Progenitor cell of endocrine pancreas (in vitro differentiated cells): ENCODE measurements around the gene TLR7. TPM values are rescaled to one million over a fixed set of nuclear protein-coding genes. Genes with fewer than 3 reads are reported as not detected.

Experiments used
- DNase-seq: peaks from one replicate; pipeline ENCODE4 v3.0.0; 2021; ENCODE audit warnings: low spot score; ENCODE audit not compliant: unreplicated experiment
- H3K27ac Mint-ChIP-seq: 2 replicates; pipeline ENCODE4 v1.8.0; 2021; ENCODE audit warnings: mild to moderate bottlenecking, moderate library complexity, mixed read lengths
- H3K27me3 Mint-ChIP-seq: 2 replicates; pipeline ENCODE4 v1.8.0; 2021; ENCODE audit warnings: mixed read lengths
- H3K36me3 Mint-ChIP-seq: 2 replicates; pipeline ENCODE4 v1.8.0; 2022; ENCODE audit warnings: mixed read lengths; ENCODE audit not compliant: insufficient read depth
- H3K4me1 Mint-ChIP-seq: 2 replicates; pipeline ENCODE4 v1.8.0; 2021; ENCODE audit warnings: low read depth, mixed read lengths
- H3K4me3 Mint-ChIP-seq: 2 replicates; pipeline ENCODE4 v1.8.0; 2021; ENCODE audit warnings: low read depth, mild to moderate bottlenecking, moderate library complexity, mixed read lengths
- H3K9me3 Mint-ChIP-seq: 2 replicates; pipeline ENCODE4 v1.8.0; 2021; ENCODE audit warnings: low read depth, mixed read lengths
- CTCF ChIP-seq: fragments of 200-600 bp; sonication (generic); IDR thresholded peaks from one replicate; pipeline ENCODE4 v1.5.0; 2021; ENCODE audit warnings: antibody characterized with exemption, mild to moderate bottlenecking; ENCODE audit not compliant: unreplicated experiment
- total RNA-seq: library from RNA; stranded (reverse); gene quantifications from 2 replicates; pipeline ENCODE4 v1.2.1, GENCODE V29; 2021

Gene TLR7
- total RNA-seq, 1 donor from 2014 or later = 0.05 TPM

- Mint-ChIP-seq H3K9me3 (peaks cover 19% of the 10 kb centered on the region), H3K36me3 (no peaks in the 10 kb centered on the region), H3K27me3 (no peaks in the 10 kb centered on the region), H3K27ac (no peak overlapping the region), H3K4me1 (no peaks in the 10 kb centered on the region), H3K4me3 (no peak overlapping the region)
- DNase-seq = no peak
- no peak for TF ChIP-seq CTCF
Measured at GRCh38 chrX:12877386-12877785, 10.5 kb downstream of the TLR7 start.

- DNase-seq = no peak
- Mint-ChIP-seq H3K27ac (no peak overlapping the region), H3K27me3 (no peaks in the 10 kb centered on the region), H3K4me3 (no peak overlapping the region), H3K4me1 (no peaks in the 10 kb centered on the region), H3K9me3 (peaks cover 16% of the 10 kb centered on the region), H3K36me3 (no peaks in the 10 kb centered on the region)
- TF ChIP-seq CTCF = no peak
Measured at GRCh38 chrX:12878536-12878935, 11.7 kb downstream of the TLR7 start.

- Mint-ChIP-seq H3K4me3 (no peak overlapping the region), H3K27ac (no peak overlapping the region), H3K4me1 (no peaks in the 10 kb centered on the region), H3K36me3 (no peaks in the 10 kb centered on the region), H3K9me3 (peaks cover 18% of the 10 kb centered on the region), H3K27me3 (no peaks in the 10 kb centered on the region)
- no peak for DNase-seq
- TF ChIP-seq CTCF = no peak
Measured at GRCh38 chrX:12881914-12882313, 15.0 kb downstream of the TLR7 start.

- Mint-ChIP-seq H3K36me3 (no peaks in the 10 kb centered on the region), H3K4me1 (no peaks in the 10 kb centered on the region), H3K27me3 (no peaks in the 10 kb centered on the region), H3K9me3 (peaks cover 21% of the 10 kb centered on the region), H3K4me3 (no peak overlapping the region), H3K27ac (no peak overlapping the region)
- no peak for TF ChIP-seq CTCF
- no peak for DNase-seq
Measured at GRCh38 chrX:12885508-12885907, 18.6 kb downstream of the TLR7 start.

GRCh38 chrX:12886545-12886944 is 19.7 kb downstream of the TLR7 start:
- DNase-seq = no peak
- no peaks in the 10 kb centered on the region for H3K4me1 Mint-ChIP-seq
- peaks cover 21% of the 10 kb centered on the region for H3K9me3 Mint-ChIP-seq
- no peaks in the 10 kb centered on the region for H3K36me3 Mint-ChIP-seq
- no peak overlapping the region for H3K27ac Mint-ChIP-seq
- H3K27me3 Mint-ChIP-seq = no peaks in the 10 kb centered on the region
- H3K4me3 Mint-ChIP-seq = no peak overlapping the region
- TF ChIP-seq CTCF = no peak
